Activated B cell treated with CpG ODN at 0.5 μM for 24 hours (primary cell): ENCODE data around the gene OR14J1. TPM values are rescaled to one million over a fixed set of nuclear protein-coding genes. Genes with fewer than 3 reads are reported as not detected.

Source experiments
- ATAC-seq: fragments of 200-7000 bp; cut with Tn5 transposase; one replicate; pipeline ENCODE4 v1.10.0; 2021; ENCODE audit warnings: low read depth, mild to moderate bottlenecking, moderate library complexity
- CTCF ChIA-PET: fragments of 350-600 bp; sonication (Branson Sonifier 250); formaldehyde crosslinking; loops from one replicate; lab custom pipeline; 2021; ENCODE audit warnings: antibody characterized with exemption; lab: Charles Lee
- POLR2A ChIA-PET: fragments of 350-600 bp; sonication (Branson Sonifier 250); formaldehyde crosslinking; loops from one replicate; lab custom pipeline; 2021; ENCODE audit warnings: antibody characterized with exemption; lab: Charles Lee
- DNase-seq: peaks from one replicate; pipeline ENCODE4 v3.0.0; 2022
- H3K27ac Mint-ChIP-seq: one replicate; pipeline ENCODE4 v1.8.0; 2020; ENCODE audit warnings: mixed read lengths
- H3K27me3 Mint-ChIP-seq: one replicate; pipeline ENCODE4 v1.8.0; 2021; ENCODE audit warnings: mixed read lengths
- H3K36me3 Mint-ChIP-seq: one replicate; pipeline ENCODE4 v1.8.0; 2021; ENCODE audit warnings: low read depth, mixed read lengths
- H3K4me1 Mint-ChIP-seq: one replicate; pipeline ENCODE4 v1.8.0; 2021; ENCODE audit warnings: mixed read lengths
- H3K4me3 Mint-ChIP-seq: one replicate; pipeline ENCODE4 v1.8.0; 2020; ENCODE audit warnings: mild to moderate bottlenecking, mixed read lengths
- H3K9me3 Mint-ChIP-seq: one replicate; pipeline ENCODE4 v1.8.0; 2020; ENCODE audit warnings: mixed read lengths
- intact Hi-C: fragments of 100-400 bp; cut with micrococcal nuclease; formaldehyde crosslinking; loops from one replicate; pipeline ENCODE4 v1.15.1; 2024
- total RNA-seq: library from RNA; stranded (reverse); gene quantifications from 2 replicates; pipeline ENCODE4 v1.2.3, GENCODE V29; 2022
- TF ChIP-seq, protein P1 (sequence below): fragments of 200-600 bp; IDR thresholded peaks from one replicate; pipeline ENCODE4 v1.8.0; 2022; ENCODE audit warnings: antibody characterized with exemption, mild to moderate bottlenecking

Gene OR14J1, protein sequence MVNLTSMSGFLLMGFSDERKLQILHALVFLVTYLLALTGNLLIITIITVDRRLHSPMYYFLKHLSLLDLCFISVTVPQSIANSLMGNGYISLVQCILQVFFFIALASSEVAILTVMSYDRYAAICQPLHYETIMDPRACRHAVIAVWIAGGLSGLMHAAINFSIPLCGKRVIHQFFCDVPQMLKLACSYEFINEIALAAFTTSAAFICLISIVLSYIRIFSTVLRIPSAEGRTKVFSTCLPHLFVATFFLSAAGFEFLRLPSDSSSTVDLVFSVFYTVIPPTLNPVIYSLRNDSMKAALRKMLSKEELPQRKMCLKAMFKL
- total RNA-seq = not detected in 2 replicates

GRCh38 chr6:29301316-29301715 is at the start of gene OR14J1:
Gene OR14J1, plus strand, starts transcription at chr6:29301701. Its CDS starts 4,989 bp downstream, at chr6:29306690.
- Mint-ChIP-seq H3K9me3 (no peaks in the 10 kb centered on the region), H3K36me3 (no peaks in the 10 kb centered on the region), H3K27ac (no peak within 1 kb of the TSS), H3K4me3 (no peak within 1 kb of the TSS), H3K4me1 (no peaks in the 10 kb centered on the region), H3K27me3 (peaks cover 6% of the 10 kb centered on the region)
- ChIA-PET CTCF (no interaction called here), POLR2A (no interaction called here)
- no peak for ATAC-seq
- no peak for DNase-seq
- intact Hi-C loops = no loop called here
- TF ChIP-seq, protein P1, sequence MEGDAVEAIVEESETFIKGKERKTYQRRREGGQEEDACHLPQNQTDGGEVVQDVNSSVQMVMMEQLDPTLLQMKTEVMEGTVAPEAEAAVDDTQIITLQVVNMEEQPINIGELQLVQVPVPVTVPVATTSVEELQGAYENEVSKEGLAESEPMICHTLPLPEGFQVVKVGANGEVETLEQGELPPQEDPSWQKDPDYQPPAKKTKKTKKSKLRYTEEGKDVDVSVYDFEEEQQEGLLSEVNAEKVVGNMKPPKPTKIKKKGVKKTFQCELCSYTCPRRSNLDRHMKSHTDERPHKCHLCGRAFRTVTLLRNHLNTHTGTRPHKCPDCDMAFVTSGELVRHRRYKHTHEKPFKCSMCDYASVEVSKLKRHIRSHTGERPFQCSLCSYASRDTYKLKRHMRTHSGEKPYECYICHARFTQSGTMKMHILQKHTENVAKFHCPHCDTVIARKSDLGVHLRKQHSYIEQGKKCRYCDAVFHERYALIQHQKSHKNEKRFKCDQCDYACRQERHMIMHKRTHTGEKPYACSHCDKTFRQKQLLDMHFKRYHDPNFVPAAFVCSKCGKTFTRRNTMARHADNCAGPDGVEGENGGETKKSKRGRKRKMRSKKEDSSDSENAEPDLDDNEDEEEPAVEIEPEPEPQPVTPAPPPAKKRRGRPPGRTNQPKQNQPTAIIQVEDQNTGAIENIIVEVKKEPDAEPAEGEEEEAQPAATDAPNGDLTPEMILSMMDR = no peak

- Mint-ChIP-seq H3K27ac (no peak overlapping the region), H3K27me3 (peaks cover 8% of the 10 kb centered on the region)
- ATAC-seq = no peak
These were observed 49.8 kb upstream of the OR14J1 start for GRCh38 chr6:29251736-29252135.

GRCh38 chr6:29255530-29255929 is 46.0 kb upstream of the OR14J1 start:
- H3K4me3 Mint-ChIP-seq = no peak overlapping the region
- H3K27ac Mint-ChIP-seq = no peak overlapping the region
- intact Hi-C loops = no loop called here
- no peak for DNase-seq
- H3K36me3 Mint-ChIP-seq = no peaks in the 10 kb centered on the region
- peaks cover 19% of the 10 kb centered on the region for H3K9me3 Mint-ChIP-seq
- TF ChIP-seq, protein P1 = no peak
- ATAC-seq = no peak
- ChIA-PET CTCF (no interaction called here), POLR2A (no interaction called here)
- no peaks in the 10 kb centered on the region for H3K4me1 Mint-ChIP-seq
- no peaks in the 10 kb centered on the region for H3K27me3 Mint-ChIP-seq

More at GRCh38 chr6:29251736-29252135, 49.8 kb upstream of the OR14J1 start:
- TF ChIP-seq, protein P1 = no peak
- H3K36me3 Mint-ChIP-seq = no peaks in the 10 kb centered on the region
- CTCF ChIA-PET = no interaction called here
- H3K4me1 Mint-ChIP-seq = no peaks in the 10 kb centered on the region
- no peak overlapping the region for H3K4me3 Mint-ChIP-seq
- no peak for DNase-seq
- peaks cover 19% of the 10 kb centered on the region for H3K9me3 Mint-ChIP-seq
- POLR2A ChIA-PET = no interaction called here
- intact Hi-C loops = no loop called here

DNA sequence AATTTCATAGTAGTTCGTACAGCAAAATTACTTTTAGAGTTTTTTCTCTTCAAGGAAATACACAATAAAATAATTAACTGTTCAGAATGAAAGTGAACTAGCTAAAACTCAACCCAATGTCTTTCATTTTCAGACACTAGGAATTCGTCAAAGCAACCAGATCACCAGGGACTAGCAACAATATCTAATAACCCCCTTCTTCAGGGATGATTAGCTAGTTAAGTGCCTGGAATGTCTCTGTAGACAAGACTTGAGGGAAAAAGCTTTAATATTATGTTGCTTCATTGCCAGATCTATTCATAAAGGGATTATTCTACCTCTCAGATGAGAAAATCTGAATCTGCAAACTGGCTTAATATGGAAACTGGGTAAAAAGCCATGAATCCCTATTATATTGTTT is 41.8 kb upstream of the OR14J1 start:
- no peak overlapping the region for H3K27ac Mint-ChIP-seq
- no peak for ATAC-seq
- no peak overlapping the region for H3K4me3 Mint-ChIP-seq
- H3K4me1 Mint-ChIP-seq = no peaks in the 10 kb centered on the region
- no peaks in the 10 kb centered on the region for H3K36me3 Mint-ChIP-seq
- DNase-seq = no peak
- H3K9me3 Mint-ChIP-seq = peaks cover 9% of the 10 kb centered on the region
- ChIA-PET POLR2A (no interaction called here), CTCF (no interaction called here)
- TF ChIP-seq, protein P1 = no peak
- intact Hi-C loops = no loop called here
- H3K27me3 Mint-ChIP-seq = peaks cover 1% of the 10 kb centered on the region

GRCh38 chr6:29263001-29263400 is 38.5 kb upstream of the OR14J1 start:
- H3K27ac Mint-ChIP-seq = no peak overlapping the region
- POLR2A ChIA-PET = no interaction called here

More at GRCh38 chr6:29263001-29263400, 38.5 kb upstream of the OR14J1 start:
- Mint-ChIP-seq H3K36me3 (no peaks in the 10 kb centered on the region), H3K4me1 (no peaks in the 10 kb centered on the region), H3K27me3 (peaks cover 6% of the 10 kb centered on the region), H3K4me3 (no peak overlapping the region), H3K9me3 (peaks cover 4% of the 10 kb centered on the region)
- TF ChIP-seq, protein P1 = no peak
- CTCF ChIA-PET = no interaction called here
- intact Hi-C loops = no loop called here
- DNase-seq = no peak
- no peak for ATAC-seq
